Naive B cell (primary cell): ENCODE data around the gene SLC35E3. TPM values are rescaled to one million over a fixed set of nuclear protein-coding genes. Genes with fewer than 3 reads are reported as not detected.
A peak's percentile ranks its signal among the peaks of the same experiment; 100 is the strongest.
"Not testable (repeated sequence)": the region's sequence is repeated elsewhere in the genome, so short reads cannot be mapped to it uniquely, and the experiment has no call there.

ENCODE experiments used
- ATAC-seq, 2 donors: fragments of 150-1000 bp; cut with Tn5 transposase; 2 replicates each; pipeline ENCODE4 v1.10.0; 2021; ENCODE audit warnings: low read depth in 2 of 2, mild to moderate bottlenecking in 2 of 2, moderate library complexity in 2 of 2
- DNase-seq: peaks from one replicate; pipeline ENCODE4 v3.0.0; 2022
- H3K27ac Mint-ChIP-seq, 6 donors: one replicate each; pipeline ENCODE4 v1.8.0; 2020 to 2022; ENCODE audit warnings: mild to moderate bottlenecking in 6 of 6, mixed read lengths in 6 of 6, moderate library complexity in 5 of 6, inconsistent platforms in 2 of 6
- H3K27me3 Mint-ChIP-seq, 3 donors: one replicate each; pipeline ENCODE4 v1.8.0; 2021 to 2022; ENCODE audit warnings: mixed read lengths in 3 of 3, mild to moderate bottlenecking in 1 of 3
- H3K36me3 Mint-ChIP-seq, 2 donors: one replicate each; pipeline ENCODE4 v1.8.0; 2020 to 2022; ENCODE audit warnings: mixed read lengths in 2 of 2, inconsistent platforms in 1 of 2, mild to moderate bottlenecking in 1 of 2
- H3K4me1 Mint-ChIP-seq, 3 donors: one replicate each; pipeline ENCODE4 v1.8.0; 2020 to 2022; ENCODE audit warnings: mixed read lengths in 3 of 3, inconsistent platforms in 1 of 3, mild to moderate bottlenecking in 1 of 3, moderate library complexity in 1 of 3
- H3K4me3 Mint-ChIP-seq, 8 donors: one replicate each; pipeline ENCODE4 v1.8.0; 2020 to 2022; ENCODE audit warnings: mild to moderate bottlenecking in 8 of 8, mixed read lengths in 8 of 8, moderate library complexity in 8 of 8, inconsistent platforms in 2 of 8
- H3K9me3 Mint-ChIP-seq, 7 donors: one replicate each; pipeline ENCODE4 v1.8.0; 2020 to 2022; ENCODE audit warnings: mixed read lengths in 7 of 7, mild to moderate bottlenecking in 5 of 7, inconsistent platforms in 2 of 7, moderate library complexity in 1 of 7
- polyA plus RNA-seq, 6 donors: library from polyadenylated mRNA; unstranded; fragments of 300-500 nt; fragmentation: Illumina TruSeq; gene quantifications; one replicate each; pipeline ENCODE4 v1.2.3, GENCODE V29; 2021; ENCODE audit warnings: low read depth in 6 of 6

The SLC35E3 gene
- polyA plus RNA-seq, 6 donors from 2014 or later = 11.4 to 26.2 (median 16.4) TPM

DNA sequence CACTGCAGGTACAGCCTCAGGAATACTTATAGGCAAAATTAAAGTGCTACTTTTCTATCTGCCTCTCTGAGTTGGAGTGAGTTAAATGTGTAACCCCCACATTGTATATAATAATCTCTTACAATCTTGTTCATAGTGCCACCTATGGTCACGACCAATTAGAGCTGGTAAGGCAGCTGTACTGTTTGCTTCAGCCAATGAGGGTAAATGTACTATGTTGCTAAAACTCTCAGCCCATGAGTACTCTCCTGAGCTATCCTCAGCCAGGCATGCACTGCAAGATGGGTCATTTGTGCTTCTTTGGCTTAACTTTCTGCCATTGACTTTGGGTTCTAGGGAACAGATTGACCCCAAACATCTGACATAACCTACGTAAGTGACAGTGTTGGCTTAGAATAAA is 47.0 kb downstream of the SLC35E3 start:
- DNase-seq (peak; percentile 31), ATAC-seq (peak; percentile 77 to 80)
- Mint-ChIP-seq H3K4me1 (peaks cover 0 to 13% (median 7%) of the 10 kb centered on the region in 3 donors), H3K27ac (peak overlapping the region in 2 of 6 donors; percentile 12 to 22), H3K4me3 (no peak overlapping the region), H3K36me3 (no peaks in the 10 kb centered on the region), H3K27me3 (no peaks in the 10 kb centered on the region), H3K9me3 (no peaks in the 10 kb centered on the region)

DNA sequence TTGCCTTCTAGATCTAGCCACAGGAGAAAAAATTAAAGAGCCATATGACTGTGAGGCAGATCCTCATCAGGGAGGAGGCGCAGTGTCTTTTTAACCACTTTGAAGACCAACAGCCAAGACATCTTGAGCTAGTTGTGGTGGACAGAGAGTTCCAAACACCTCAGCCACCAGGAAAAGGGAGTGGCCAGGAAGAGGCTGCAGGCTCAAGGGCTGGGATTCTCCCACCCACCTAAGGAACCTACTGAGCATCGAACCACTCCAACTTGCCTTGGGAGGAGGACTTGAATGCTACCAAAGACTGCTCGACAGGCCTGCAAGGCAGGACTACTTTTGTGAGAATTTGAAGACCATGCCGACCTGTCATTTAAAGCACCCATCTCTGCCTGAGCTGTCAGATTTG is 47.5 kb downstream of the SLC35E3 start:
- H3K4me3 Mint-ChIP-seq = no peak overlapping the region
- no peak for DNase-seq
- H3K36me3 Mint-ChIP-seq = no peaks in the 10 kb centered on the region
- H3K4me1 Mint-ChIP-seq = peaks cover 0 to 10% (median 5%) of the 10 kb centered on the region in 3 donors
- H3K27me3 Mint-ChIP-seq = no peaks in the 10 kb centered on the region
- no peaks in the 10 kb centered on the region for H3K9me3 Mint-ChIP-seq
- H3K27ac Mint-ChIP-seq = peak overlapping the region in 1 of 6 donors; percentile 22
- ATAC-seq = no peak

GRCh38 chr12:68793975-68794652 is 48.1 kb downstream of the SLC35E3 start:
- no peak for ATAC-seq
- H3K4me1 Mint-ChIP-seq = peaks cover 0 to 5% (median 3%) of the 10 kb centered on the region in 3 donors
- no peaks in the 10 kb centered on the region for H3K36me3 Mint-ChIP-seq
- peak overlapping the region in 1 of 6 donors; percentile 63 for H3K27ac Mint-ChIP-seq
- DNase-seq = no peak
- no peaks in the 10 kb centered on the region for H3K9me3 Mint-ChIP-seq
- H3K4me3 Mint-ChIP-seq = no peak overlapping the region
- no peaks in the 10 kb centered on the region for H3K27me3 Mint-ChIP-seq

DNA sequence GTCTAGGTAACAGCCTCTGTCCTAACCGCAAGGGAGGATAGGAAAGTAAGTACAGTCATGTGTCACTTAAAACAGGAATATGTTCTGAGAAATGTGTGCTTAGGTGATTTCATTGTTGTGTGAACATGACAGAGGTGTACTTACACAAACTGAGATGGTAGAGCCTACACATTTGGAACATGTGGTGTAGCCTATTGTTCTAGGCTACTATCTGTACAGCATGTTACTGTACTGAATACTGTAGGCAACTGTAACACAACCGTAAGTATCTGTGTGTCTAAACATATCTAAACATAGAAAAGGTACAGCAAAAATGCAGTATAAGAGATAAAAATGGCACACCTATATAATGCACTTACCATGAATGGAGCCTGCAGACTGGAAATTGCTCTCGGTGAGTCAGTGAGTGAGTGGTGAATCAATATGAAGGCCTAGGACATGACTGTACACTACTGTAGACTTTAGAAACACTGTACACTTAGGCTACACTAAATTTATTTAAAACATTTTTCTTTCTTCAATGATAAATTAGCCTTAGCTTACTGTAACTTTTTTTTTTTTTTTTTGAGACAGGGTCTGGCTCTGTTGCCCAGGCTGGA is 48.8 kb downstream of the SLC35E3 start:
- Mint-ChIP-seq H3K4me3 (no peak overlapping the region), H3K9me3 (no peaks in the 10 kb centered on the region), H3K27ac (no peak overlapping the region), H3K36me3 (no peaks in the 10 kb centered on the region), H3K4me1 (no peaks in the 10 kb centered on the region), H3K27me3 (no peaks in the 10 kb centered on the region)
- ATAC-seq = no peak
- DNase-seq = no peak

DNA sequence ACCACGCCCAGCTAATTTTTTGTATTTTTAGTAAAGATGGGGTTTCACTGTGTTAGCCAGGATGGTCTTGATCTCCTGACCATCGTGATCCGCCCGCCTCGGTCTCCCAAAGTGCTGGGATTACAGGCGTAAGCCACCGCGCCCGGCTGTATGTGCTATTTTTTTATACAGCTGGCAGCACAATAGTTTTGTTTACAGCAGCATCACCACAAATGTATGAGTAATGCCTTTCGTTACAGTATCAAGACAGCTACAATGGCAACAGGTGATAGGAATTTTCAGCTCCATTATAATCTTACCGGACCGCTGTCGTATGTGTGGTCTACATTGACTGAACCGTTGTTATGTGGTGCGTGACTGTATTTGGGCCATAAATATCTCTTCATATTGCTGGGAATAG is 50.4 kb downstream of the SLC35E3 start:
- H3K27me3 Mint-ChIP-seq = no peaks in the 10 kb centered on the region
- H3K4me1 Mint-ChIP-seq = peaks cover 0 to 4% (median 0%) of the 10 kb centered on the region in 3 donors

GRCh38 chr12:68798882-68799234 is 52.9 kb downstream of the SLC35E3 start:
- H3K4me1 Mint-ChIP-seq = peaks cover 0 to 4% (median 0%) of the 10 kb centered on the region in 3 donors
- no peaks in the 10 kb centered on the region for H3K9me3 Mint-ChIP-seq
- no peaks in the 10 kb centered on the region for H3K27me3 Mint-ChIP-seq
- DNase-seq (no peak), ATAC-seq (no peak)
- no peaks in the 10 kb centered on the region for H3K36me3 Mint-ChIP-seq
- H3K4me3 Mint-ChIP-seq = no peak overlapping the region
- no peak overlapping the region for H3K27ac Mint-ChIP-seq

More for the DNA sequence above, 50.4 kb downstream of the SLC35E3 start:
- Mint-ChIP-seq H3K27ac (no peak overlapping the region), H3K9me3 (no peaks in the 10 kb centered on the region), H3K36me3 (no peaks in the 10 kb centered on the region), H3K4me3 (no peak overlapping the region)
- no peak for DNase-seq
- no peak for ATAC-seq

- no peak overlapping the region for H3K27ac Mint-ChIP-seq
- H3K36me3 Mint-ChIP-seq = no peaks in the 10 kb centered on the region
- H3K27me3 Mint-ChIP-seq = no peaks in the 10 kb centered on the region
- peaks cover 0 to 4% (median 0%) of the 10 kb centered on the region in 3 donors for H3K4me1 Mint-ChIP-seq
- no peak for DNase-seq
- H3K4me3 Mint-ChIP-seq = no peak overlapping the region
- no peak for ATAC-seq
- H3K9me3 Mint-ChIP-seq = no peaks in the 10 kb centered on the region
Observed at GRCh38 chr12:68800294-68800693, 54.3 kb downstream of the SLC35E3 start.

DNA sequence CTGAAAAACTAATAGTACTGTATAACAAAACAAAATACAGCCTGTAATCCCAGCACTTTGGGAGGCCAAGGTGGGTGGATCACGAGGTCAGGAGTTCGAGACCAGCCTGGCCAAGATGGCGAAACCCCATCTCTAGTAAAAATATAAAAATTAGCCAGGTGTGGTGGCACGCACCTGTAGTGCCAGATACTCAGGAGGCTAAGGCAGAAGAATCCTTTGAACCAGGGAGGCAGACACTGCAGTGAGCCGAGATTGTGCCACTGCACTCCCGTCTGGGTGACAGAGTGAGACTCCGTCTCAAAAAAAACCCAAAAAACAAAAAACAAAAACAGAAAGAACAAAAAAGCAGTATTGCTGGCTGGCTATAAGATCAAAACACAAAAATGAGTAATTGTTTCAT is 55.1 kb downstream of the SLC35E3 start:
- not testable (repeated sequence) for H3K27me3 Mint-ChIP-seq, H3K9me3 Mint-ChIP-seq, H3K4me1 Mint-ChIP-seq, DNase-seq, ATAC-seq, H3K4me3 Mint-ChIP-seq, H3K36me3 Mint-ChIP-seq
- H3K27ac Mint-ChIP-seq = peak overlapping the region in 1 of 6 donors; percentile 82

GRCh38 chr12:68802372-68802745 is 56.4 kb downstream of the SLC35E3 start:
- not testable (repeated sequence) for H3K27ac Mint-ChIP-seq, ATAC-seq, H3K4me1 Mint-ChIP-seq, H3K9me3 Mint-ChIP-seq, H3K36me3 Mint-ChIP-seq, DNase-seq, H3K4me3 Mint-ChIP-seq, H3K27me3 Mint-ChIP-seq

GRCh38 chr12:68802911-68803651 is 57.1 kb downstream of the SLC35E3 start:
- not testable (repeated sequence) for DNase-seq, H3K9me3 Mint-ChIP-seq, ATAC-seq, H3K36me3 Mint-ChIP-seq, H3K27ac Mint-ChIP-seq, H3K27me3 Mint-ChIP-seq
- Mint-ChIP-seq H3K4me3 (peak overlapping the region in 1 of 8 donors; percentile 57), H3K4me1 (peaks cover 0 to 13% (median 6%) of the 10 kb centered on the region in 3 donors)

- DNase-seq (no peak), ATAC-seq (no peak)
- Mint-ChIP-seq H3K36me3 (no peaks in the 10 kb centered on the region), H3K27ac (peak overlapping the region in 1 of 6 donors; percentile 9), H3K4me3 (peak overlapping the region in 2 of 8 donors; percentile 32 to 61), H3K4me1 (peaks cover 4 to 13% (median 6%) of the 10 kb centered on the region in 3 donors), H3K9me3 (no peaks in the 10 kb centered on the region), H3K27me3 (no peaks in the 10 kb centered on the region)
Observed at GRCh38 chr12:68803948-68804656, 58.1 kb downstream of the SLC35E3 start.

GRCh38 chr12:68804657-68805591 is 58.9 kb downstream of the SLC35E3 start:
- Mint-ChIP-seq H3K36me3 (no peaks in the 10 kb centered on the region), H3K4me1 (peaks cover 4 to 14% (median 6%) of the 10 kb centered on the region in 3 donors), H3K27me3 (no peaks in the 10 kb centered on the region), H3K9me3 (no peaks in the 10 kb centered on the region), H3K4me3 (peak overlapping the region in 3 of 8 donors; percentile 21 to 99 (median 69)), H3K27ac (peak overlapping the region in 1 of 6 donors; percentile 9)
- no peak for DNase-seq
- ATAC-seq = no peak
